GM12878 (cell line): ENCODE data around the gene IGF2BP2. TPM values are rescaled to one million over a fixed set of nuclear protein-coding genes. Genes with fewer than 3 reads are reported as not detected.

Experiments used
- ATAC-seq: fragments of 200-7000 bp; cut with Tn5 transposase; 3 replicates; pipeline ENCODE4 v1.9.1; 2020; ENCODE audit warnings: mild to moderate bottlenecking, moderate library complexity
- BruUV-seq: library from RNA; stranded (reverse); fragments of 400-500 nt; replicated peaks from 2 replicates; lab custom pipeline; 2021; lab: Mats Ljungman, UMichigan
- CTCF ChIA-PET: fragments of 300-600 bp; sonication (Branson Sonifier 250); formaldehyde crosslinking; extraction: SDS; loops from one replicate; lab custom pipeline; 2021; ENCODE audit warnings: inconsistent platforms; lab: Yijun Ruan, JAX
- POLR2A ChIA-PET: fragments of 350-600 bp; formaldehyde crosslinking; extraction: SDS; loops from one replicate; lab custom pipeline; 2021; ENCODE audit warnings: inconsistent platforms; lab: Charles Lee
- RAD21 ChIA-PET: fragments of 300-600 bp; sonication (Branson Sonifier 250); formaldehyde crosslinking; loops from one replicate; lab custom pipeline; 2023; ENCODE audit warnings: antibody characterized with exemption; ENCODE audit not compliant: unreplicated experiment; lab: Charles Lee
- SMC1A ChIA-PET: fragments of 300-600 bp; sonication (Branson Sonifier 250); formaldehyde crosslinking; loops from one replicate; lab custom pipeline; 2023; ENCODE audit not compliant: unreplicated experiment, uncharacterized antibody; lab: Charles Lee
- DNase-seq: peaks from one replicate; pipeline ENCODE4 v3.0.0-alpha.2; 2011; ENCODE audit warnings: low read depth, low spot score
- FAIRE-seq: peaks from 3 replicates; lab custom pipeline; 2011; peaks lifted over from hg19 to GRCh38; lab: Jason Lieb, UNC
- H2AFZ ChIP-seq: 2 replicates; pipeline ENCODE4 v1.6.0; 2011; ENCODE audit warnings: low read depth, low read length, control low read depth; ENCODE audit not compliant: control insufficient read depth
- H3K27ac ChIP-seq: 2 replicates; pipeline ENCODE4 v1.5.1; 2011; ENCODE audit warnings: control low read depth; ENCODE audit not compliant: control insufficient read depth, insufficient read depth
- H3K27me3 ChIP-seq, 2 experiments: replicated peaks in 1 of 2; 2 replicates each; pipeline versions ENCODE4 v1.6.0 to v1.6.1; 2011; ENCODE audit warnings: low read length in 1 of 2; ENCODE audit not compliant: control insufficient read depth in 2 of 2, insufficient read depth in 2 of 2
- H3K36me3 ChIP-seq, 2 experiments: 2 replicates each; pipeline ENCODE4 v1.5.1; 2011; ENCODE audit warnings: low read length in 1 of 2; ENCODE audit not compliant: control insufficient read depth in 2 of 2, insufficient read depth in 2 of 2
- H3K4me1 ChIP-seq: 2 replicates; pipeline ENCODE4 v1.6.1; 2011; ENCODE audit warnings: mild to moderate bottlenecking, low read length, moderate library complexity, mixed read lengths; ENCODE audit not compliant: control insufficient read depth, insufficient read depth
- H3K4me2 ChIP-seq: 2 replicates; pipeline ENCODE4 v1.6.0; 2011; ENCODE audit warnings: control low read depth; ENCODE audit not compliant: control insufficient read depth, insufficient read depth
- H3K4me3 ChIP-seq: fragments of 200-600 bp; sonication (generic); 2 replicates; pipeline ENCODE4 v1.5.1; 2016
- H3K79me2 ChIP-seq: 2 replicates; pipeline ENCODE4 v1.6.0; 2011; ENCODE audit warnings: low read length; ENCODE audit not compliant: control insufficient read depth, insufficient read depth
- H3K9ac ChIP-seq: 2 replicates; pipeline ENCODE4 v1.8.0; 2011; ENCODE audit warnings: low read length, control low read depth, mixed read lengths; ENCODE audit not compliant: control insufficient read depth, insufficient read depth
- H3K9me3 ChIP-seq: replicated peaks from 3 replicates; pipeline ENCODE4 v1.5.1; 2011; ENCODE audit warnings: mild to moderate bottlenecking, low read length; ENCODE audit not compliant: control insufficient read depth, insufficient read depth
- H4K20me1 ChIP-seq: 2 replicates; pipeline ENCODE4 v1.6.0; 2011; ENCODE audit not compliant: control insufficient read depth, insufficient read depth
- CBX3 ChIP-seq: fragments of 200-600 bp; sonication (generic); IDR thresholded peaks from 2 replicates; pipeline ENCODE4 v1.6.1; 2016; ENCODE audit warnings: low read depth, borderline replicate concordance
- CREM ChIP-seq: IDR thresholded peaks from 2 replicates; pipeline ENCODE4 v1.6.1; 2014; ENCODE audit warnings: antibody characterized with exemption, low read depth
- HDAC2 ChIP-seq: fragments of 200-600 bp; sonication (generic); IDR thresholded peaks from 2 replicates; pipeline ENCODE4 v1.6.1; 2017
- MTA3 ChIP-seq: IDR thresholded peaks from 2 replicates; pipeline ENCODE4 v1.6.1; 2012; ENCODE audit warnings: low read length, inconsistent platforms, borderline replicate concordance
- MYC ChIP-seq: IDR thresholded peaks from 2 replicates; pipeline ENCODE4 v1.6.1; 2011; ENCODE audit warnings: mild to moderate bottlenecking, low read length, moderate library complexity, inconsistent platforms; ENCODE audit not compliant: insufficient read depth, insufficient replicate concordance, insufficient read length, severe bottlenecking
- NR2C1 ChIP-seq: fragments of 450-650 bp; IDR thresholded peaks from 2 replicates; pipeline ENCODE4 v1.6.1; 2017; ENCODE audit warnings: antibody characterized with exemption, mild to moderate bottlenecking, moderate library complexity
- SP1 ChIP-seq: IDR thresholded peaks from one replicate; pipeline ENCODE4 v1.6.1; 2011; ENCODE audit warnings: low read depth, low read length
- SREBF2 ChIP-seq: IDR thresholded peaks from 2 replicates; pipeline ENCODE4 v1.6.1; 2012; ENCODE audit warnings: mild to moderate bottlenecking, low read length
- WGBS: methylation state at CpG from one replicate; pipeline ENCODE4 v1.1.6; 2016; ENCODE audit warnings: low lambda C conversion rate; ENCODE audit not compliant: insufficient replicate concordance, insufficient coverage; ENCODE audit errors: missing lambda C conversion rate; 5-methylcytosine and 5-hydroxymethylcytosine counted together
- in situ Hi-C: fragments of 300-500 bp; cut with MboI; formaldehyde crosslinking; loops from 9 replicates; pipeline ENCODE4 v1.14.3; 2018; ENCODE audit warnings: mixed read lengths
- intact Hi-C: fragments of 100-400 bp; cut with micrococcal nuclease; formaldehyde crosslinking; loops from one replicate; pipeline ENCODE4 v1.14.2; 2022; ENCODE audit not compliant: unreplicated experiment
- polyA plus RNA-seq, 11 experiments: library from polyadenylated mRNA; depleted of rRNA in 4 of 11; unstranded in 6 of 11; stranded (reverse) in 5 of 11; fragments of >200 nt; fragmentation: Nextera tagmentation in 4 of 11; fragmentation: Illumina TruSeq in 1 of 11; extraction: Ambion mirVana in 4 of 11; extraction: Trizol in 1 of 11; gene quantifications; 1 replicate in 1 of 11; 2 replicates in 10 of 11; pipeline versions ENCODE4 v1.2.1 to v1.2.3, GENCODE V29; 2011 to 2016; ENCODE audit warnings: inconsistent platforms in 2 of 11, missing spikeins in 2 of 11, low read depth in 1 of 11
- total RNA-seq, 4 experiments: library from RNA; depleted of rRNA in 3 of 4; stranded (reverse); fragments of >200 nt in 3 of 4; fragmentation: Illumina TruSeq in 1 of 4; extraction: Trizol in 1 of 4; gene quantifications; 2 replicates each; pipeline versions ENCODE4 v1.2.1 to v1.2.3, GENCODE V29; 2013 to 2021
- TF ChIP-seq, protein P1 (sequence below): IDR thresholded peaks from 2 replicates; pipeline ENCODE4 v1.6.1; 2012; ENCODE audit warnings: low read length, inconsistent platforms
- TF ChIP-seq, protein P2 (sequence below): fragments of 150-350 bp; IDR thresholded peaks from 2 replicates; pipeline ENCODE4 v1.6.1; 2014; ENCODE audit warnings: mild to moderate bottlenecking, low read depth, low read length

Gene IGF2BP2
- total and polyA plus RNA-seq, 10 of the 15 experiments (the other 5 are each of a cell fraction or from before 2014, with no cell fraction given): 0.25 to 0.72 TPM; not detected in 8

DNA sequence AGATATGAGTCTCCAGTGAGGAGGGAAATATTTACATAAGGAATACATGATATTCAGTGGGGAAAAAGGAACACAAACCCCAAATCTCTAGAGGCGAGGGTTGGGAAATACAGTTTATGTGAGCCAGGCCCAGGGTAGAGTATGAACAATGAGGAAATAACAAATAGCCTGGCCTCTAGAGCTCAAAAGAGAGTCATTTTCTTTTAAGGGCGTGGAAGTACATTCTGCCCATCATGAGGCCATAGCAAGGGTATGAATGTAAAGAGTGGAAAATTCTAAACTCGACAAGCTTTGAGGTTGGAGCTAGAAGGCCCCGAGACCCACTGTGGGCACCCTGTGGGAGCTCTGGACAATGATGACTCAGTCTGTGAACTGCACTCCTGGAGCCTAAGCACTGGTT, 27.8 kb upstream of the IGF2BP2 start:
- intact Hi-C loops (no loop called here), in situ Hi-C loops (no loop called here)
- H3K27me3 ChIP-seq: no peaks in the 10 kb centered on the region; a peak in 1 of 4 replicates
- no peak overlapping the region for H2AFZ ChIP-seq
- ChIA-PET RAD21 (no interaction called here), SMC1A (interaction anchor here (0.6 kb wide), 1 partner anchor 1433 kb away, joined by 3 read pairs; no protein-coding TSS in a partner anchor), POLR2A (no interaction called here), CTCF (no interaction called here)
- no TSS peak for BruUV-seq
- no peaks in the 10 kb centered on the region for H3K36me3 ChIP-seq
- no peak overlapping the region for H3K4me2 ChIP-seq
- H3K4me1 ChIP-seq: no peaks in the 10 kb centered on the region
- H3K79me2 ChIP-seq: no peaks in the 10 kb centered on the region
- TF ChIP-seq, protein P1, sequence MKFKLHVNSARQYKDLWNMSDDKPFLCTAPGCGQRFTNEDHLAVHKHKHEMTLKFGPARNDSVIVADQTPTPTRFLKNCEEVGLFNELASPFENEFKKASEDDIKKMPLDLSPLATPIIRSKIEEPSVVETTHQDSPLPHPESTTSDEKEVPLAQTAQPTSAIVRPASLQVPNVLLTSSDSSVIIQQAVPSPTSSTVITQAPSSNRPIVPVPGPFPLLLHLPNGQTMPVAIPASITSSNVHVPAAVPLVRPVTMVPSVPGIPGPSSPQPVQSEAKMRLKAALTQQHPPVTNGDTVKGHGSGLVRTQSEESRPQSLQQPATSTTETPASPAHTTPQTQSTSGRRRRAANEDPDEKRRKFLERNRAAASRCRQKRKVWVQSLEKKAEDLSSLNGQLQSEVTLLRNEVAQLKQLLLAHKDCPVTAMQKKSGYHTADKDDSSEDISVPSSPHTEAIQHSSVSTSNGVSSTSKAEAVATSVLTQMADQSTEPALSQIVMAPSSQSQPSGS: no peak
- TF ChIP-seq SREBF2 (no peak), HDAC2 (no peak), MYC (no peak), MTA3 (no peak), CBX3 (no peak), SP1 (no peak), CREM (no peak), NR2C1 (no peak)
- TF ChIP-seq, protein P2, sequence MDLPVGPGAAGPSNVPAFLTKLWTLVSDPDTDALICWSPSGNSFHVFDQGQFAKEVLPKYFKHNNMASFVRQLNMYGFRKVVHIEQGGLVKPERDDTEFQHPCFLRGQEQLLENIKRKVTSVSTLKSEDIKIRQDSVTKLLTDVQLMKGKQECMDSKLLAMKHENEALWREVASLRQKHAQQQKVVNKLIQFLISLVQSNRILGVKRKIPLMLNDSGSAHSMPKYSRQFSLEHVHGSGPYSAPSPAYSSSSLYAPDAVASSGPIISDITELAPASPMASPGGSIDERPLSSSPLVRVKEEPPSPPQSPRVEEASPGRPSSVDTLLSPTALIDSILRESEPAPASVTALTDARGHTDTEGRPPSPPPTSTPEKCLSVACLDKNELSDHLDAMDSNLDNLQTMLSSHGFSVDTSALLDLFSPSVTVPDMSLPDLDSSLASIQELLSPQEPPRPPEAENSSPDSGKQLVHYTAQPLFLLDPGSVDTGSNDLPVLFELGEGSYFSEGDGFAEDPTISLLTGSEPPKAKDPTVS: no peak
- no peaks in the 10 kb centered on the region for H4K20me1 ChIP-seq
- WGBS: 39% methylated on average over 4 of the region's 4 CpGs
- H3K27ac ChIP-seq: no peak overlapping the region
- no peak overlapping the region for H3K4me3 ChIP-seq
- ATAC-seq (no peak), DNase-seq (no peak), FAIRE-seq (no peak)
- H3K9ac ChIP-seq: no peak overlapping the region
- H3K9me3 ChIP-seq: peaks cover 2% of the 10 kb centered on the region; the same call in 2 of the 3 replicates
